Fibroblast of skin of left quadriceps (primary cell): ENCODE results near the gene MRGPRG.
"Not testable (repeated sequence)": the region's sequence is repeated elsewhere in the genome, so short reads cannot be mapped to it uniquely, and the experiment has no call there.

Experiments used
- DNase-seq, 2 experiments: peaks; one replicate each; pipeline ENCODE4 v3.0.0-alpha.2; 2013; ENCODE audit warnings: low read depth in 2 of 2

Gene MRGPRG

GRCh38 chr11:3218483-3219280 lies at the start of gene MRGPRG:
Gene MRGPRG, minus strand, starts transcription at chr11:3218813. Its CDS starts 0 bp downstream, at chr11:3218813.
- no peak for DNase-seq

GRCh38 chr11:3262548-3262947 lies 43.9 kb upstream of the MRGPRG start:
- not testable (repeated sequence) for DNase-seq

GRCh38 chr11:3261831-3262230 lies 43.2 kb upstream of the MRGPRG start:
- not testable (repeated sequence) for DNase-seq

- DNase-seq: not testable (repeated sequence)
Measured at GRCh38 chr11:3257509-3257908, 38.9 kb upstream of the MRGPRG start.

DNA sequence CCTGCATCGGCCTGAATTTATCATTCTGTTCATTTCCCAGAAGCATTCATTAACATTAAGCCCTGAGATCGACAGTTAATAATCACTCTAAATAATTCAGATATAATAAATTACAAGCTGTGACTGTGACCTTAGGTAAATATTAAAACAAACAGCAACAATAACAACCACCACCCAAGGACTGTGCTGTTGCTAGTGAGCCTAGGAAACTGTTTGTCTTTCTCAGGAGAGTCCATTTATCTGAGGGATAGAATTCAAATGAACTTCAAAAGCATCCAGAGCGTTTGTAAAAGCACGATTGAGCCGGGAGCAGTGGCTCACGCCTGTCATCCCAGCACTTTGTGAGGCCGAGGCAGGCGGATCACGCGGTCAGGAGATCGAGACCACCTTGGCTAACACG lies 36.6 kb upstream of the MRGPRG start:
- DNase-seq: not testable (repeated sequence)

DNA sequence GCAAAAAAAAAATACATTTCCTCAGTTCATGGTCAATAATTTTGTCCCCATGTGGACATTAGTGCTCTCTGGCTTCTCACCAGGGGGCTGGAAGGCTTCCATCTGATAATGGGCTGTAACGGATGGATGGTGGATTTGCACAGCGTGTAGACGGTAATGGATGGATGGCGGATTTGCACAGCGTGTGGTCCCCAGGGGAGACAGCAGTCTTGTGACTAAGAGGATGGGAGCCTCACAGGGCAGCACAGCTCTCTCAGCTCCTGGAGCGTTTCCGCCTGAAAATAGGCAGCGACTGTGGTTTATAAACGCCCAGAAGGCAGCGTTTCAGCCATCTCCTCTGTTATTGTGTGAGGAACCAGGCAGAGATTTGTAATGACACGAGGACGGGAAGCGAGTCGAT lies 36.2 kb upstream of the MRGPRG start:
- not testable (repeated sequence) for DNase-seq

DNA sequence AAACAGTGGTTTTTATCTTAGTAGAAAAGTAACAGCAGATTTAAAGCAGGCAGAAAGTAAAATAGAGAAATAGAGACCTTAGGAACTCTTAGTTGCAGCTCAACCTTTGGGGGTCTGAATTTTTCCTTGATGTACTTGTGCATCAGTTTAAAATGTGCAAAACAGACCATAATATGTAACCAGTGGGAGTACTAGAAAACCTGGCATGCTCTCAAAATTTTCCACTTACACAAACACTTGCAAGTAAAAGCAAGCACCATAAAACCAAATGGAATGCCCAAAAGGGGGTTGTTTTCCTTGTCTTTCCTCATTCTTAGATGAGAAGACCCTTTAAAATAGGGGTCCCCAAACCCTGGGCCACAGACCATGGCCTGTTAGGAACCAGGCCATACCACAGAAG lies 26.5 kb upstream of the MRGPRG start:
- no peak for DNase-seq

DNA sequence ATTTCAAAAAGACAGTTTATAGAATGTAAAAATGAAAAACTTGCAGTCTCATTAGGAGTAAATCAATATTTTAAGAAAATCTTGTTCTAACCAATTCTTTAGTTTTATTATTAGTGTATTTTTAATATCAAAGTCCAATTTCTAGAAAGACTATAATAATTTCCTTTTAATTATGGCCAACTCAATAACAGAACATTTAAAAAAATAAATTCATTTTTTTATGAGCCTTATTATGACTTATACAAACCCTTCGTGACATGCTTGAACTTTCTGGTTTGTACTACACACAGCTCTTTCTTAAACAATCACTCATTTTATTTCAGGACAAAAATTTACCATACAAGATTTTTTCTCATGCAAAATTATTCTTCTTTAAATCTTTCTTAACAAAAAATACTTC lies 25.3 kb upstream of the MRGPRG start:
- DNase-seq: no peak

DNA sequence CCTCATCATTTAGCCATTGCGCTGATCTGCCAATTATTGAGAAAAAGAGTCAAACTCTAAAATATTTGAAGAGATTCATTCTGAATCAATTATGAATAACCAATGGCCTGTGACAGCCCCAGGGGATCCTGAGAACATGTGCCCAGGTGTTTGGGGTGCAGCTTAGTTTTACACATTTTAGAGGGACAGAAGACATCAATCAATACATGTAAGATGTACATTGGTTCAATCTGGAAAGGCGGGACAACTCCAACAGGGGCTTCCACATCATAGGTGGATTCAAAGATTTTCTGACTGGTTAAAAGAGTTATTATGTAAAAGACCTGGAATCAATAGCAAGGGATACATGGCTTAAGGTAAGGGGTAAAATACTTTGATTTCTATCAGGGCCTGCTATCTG lies 18.5 kb upstream of the MRGPRG start:
- no peak for DNase-seq

DNA sequence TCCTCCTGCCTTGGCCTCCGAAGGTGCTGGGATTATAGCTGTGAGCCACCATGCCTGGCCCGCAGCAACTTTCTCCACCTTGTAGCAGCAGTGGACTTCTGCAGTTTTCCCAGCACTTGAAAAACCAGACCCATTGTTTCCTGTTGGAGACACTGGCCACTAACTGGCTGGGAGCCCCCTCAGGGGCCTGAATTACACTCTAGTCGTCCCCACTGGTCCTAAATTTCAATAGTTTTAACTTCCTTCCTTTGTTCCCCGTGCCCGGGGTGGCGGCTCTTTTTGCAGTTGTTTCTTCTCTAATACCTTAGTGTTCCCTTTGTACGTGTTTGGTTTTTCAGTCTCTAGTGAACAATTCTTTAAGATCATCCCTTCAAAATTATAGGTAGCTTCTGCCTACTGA lies 16.2 kb upstream of the MRGPRG start:
- no peak for DNase-seq

GRCh38 chr11:3232956-3233355 lies 14.3 kb upstream of the MRGPRG start:
- DNase-seq: no peak

GRCh38 chr11:3231851-3232744 lies 13.5 kb upstream of the MRGPRG start, which contains the start of gene MRGPRE:
Gene MRGPRE, minus strand, starts transcription at chr11:3232417. Its CDS starts 3,618 bp downstream, at chr11:3228799.
- DNase-seq: no peak

DNA sequence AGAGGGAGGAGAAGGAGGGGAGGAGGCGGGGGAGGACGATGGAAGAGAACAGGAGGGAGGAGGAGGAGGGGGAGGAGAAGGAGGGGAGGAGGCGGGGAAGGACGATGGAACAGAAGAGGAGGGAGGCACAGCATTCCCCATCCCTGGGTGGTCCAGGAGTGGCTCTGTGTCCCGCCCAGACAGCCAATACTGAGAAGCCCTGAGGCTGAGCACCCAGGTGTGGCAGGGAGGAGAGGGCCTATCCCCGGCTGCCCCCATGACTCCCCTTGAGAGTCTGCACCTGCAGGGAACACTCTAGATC lies 12.9 kb upstream of the MRGPRG start:
- DNase-seq: no peak

DNA sequence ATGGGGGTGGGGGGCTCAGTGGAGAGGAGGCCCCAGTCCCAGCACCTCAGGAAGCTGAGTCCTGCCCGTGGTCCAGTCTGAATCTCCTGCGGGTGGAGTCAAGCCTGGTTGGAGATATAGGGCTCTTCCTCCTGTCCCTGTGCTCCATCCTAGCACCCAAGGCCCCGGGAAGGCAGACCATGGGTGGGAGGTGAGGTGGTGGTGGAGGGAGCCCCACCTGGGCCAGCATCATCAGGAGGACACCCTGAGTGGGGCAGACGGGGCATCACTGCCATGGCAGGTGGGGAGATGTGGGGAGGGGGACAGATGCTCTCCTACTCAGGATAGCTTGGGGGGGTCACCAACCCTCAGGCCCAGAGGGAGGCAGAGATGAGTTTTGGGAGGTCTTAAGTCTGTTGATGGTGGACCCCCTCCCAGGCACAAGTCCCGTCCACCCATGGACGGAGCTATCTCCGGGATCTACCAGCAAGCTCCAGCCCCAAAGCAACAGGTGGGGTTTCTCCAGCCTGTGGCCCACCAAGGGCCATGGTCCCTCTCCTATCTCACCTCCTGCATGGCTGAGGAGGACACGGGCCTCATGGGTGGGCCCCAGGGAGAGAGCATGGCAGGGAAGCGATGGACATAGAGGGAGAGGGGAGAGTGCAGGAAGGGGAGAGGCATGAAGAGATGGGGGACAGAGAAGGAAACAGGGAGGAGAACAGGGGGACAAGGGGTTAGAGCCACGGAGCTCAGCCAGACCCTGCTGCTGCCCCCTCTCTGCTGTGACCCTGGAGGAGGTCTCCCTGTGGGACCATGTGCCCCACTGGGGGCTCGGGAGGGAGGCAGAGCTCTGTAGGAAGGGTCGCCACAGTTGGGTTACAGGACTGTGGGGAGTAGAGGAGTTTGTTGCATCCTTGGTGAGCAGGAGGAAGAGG lies 12.3 kb upstream of the MRGPRG start:
- no peak for DNase-seq

DNA sequence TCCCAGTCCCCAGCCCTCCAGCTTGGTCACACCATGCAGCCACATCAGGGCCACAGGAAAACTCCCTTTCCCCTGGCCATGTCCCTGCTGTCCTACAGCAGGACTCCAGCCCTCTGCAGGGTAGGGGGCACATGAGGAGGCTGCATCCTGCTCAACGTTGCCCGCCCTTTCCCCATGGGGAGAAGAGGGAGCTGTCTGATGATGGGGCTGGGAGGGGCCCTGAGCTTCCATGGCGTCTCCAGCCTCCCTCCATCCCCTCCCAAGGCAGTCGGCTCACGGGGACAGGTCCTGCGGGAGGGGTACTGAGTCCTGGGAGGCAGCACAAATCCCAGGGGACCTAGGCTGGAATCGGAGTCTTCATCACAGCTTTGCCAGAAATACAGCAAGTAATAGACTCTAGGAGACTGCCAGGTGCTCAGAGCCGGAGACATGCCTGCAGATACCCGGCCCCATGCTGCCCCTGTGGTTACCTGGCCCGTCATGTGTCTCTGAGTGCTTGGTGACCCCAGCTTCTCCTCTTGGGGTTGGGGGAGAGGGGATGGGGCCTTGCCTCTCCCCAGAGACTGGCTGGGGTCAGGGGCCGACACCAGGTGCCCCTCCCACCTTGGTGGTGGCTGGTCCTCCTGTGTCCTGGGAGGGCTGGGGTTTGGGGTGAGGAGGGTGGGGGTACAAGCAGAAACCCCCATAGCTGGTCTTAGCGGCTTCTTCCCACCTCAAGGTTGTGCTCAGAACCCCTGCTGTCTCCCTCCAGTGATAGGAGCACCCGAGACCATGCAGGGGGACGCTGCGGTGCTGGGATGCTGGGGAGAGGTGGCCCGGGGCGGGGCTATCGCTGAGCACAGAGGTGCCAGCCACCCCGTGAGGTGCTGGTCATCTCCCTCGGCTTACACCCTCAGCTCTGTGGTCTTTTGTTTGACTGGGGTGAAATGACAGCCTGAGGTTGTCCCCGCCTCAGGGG lies 11.3 kb upstream of the MRGPRG start:
- DNase-seq: no peak

- no peak for DNase-seq
Measured at GRCh38 chr11:3228445-3228829, 9.8 kb upstream of the MRGPRG start.

GRCh38 chr11:3227568-3228444 lies 9.2 kb upstream of the MRGPRG start:
- no peak for DNase-seq

DNA sequence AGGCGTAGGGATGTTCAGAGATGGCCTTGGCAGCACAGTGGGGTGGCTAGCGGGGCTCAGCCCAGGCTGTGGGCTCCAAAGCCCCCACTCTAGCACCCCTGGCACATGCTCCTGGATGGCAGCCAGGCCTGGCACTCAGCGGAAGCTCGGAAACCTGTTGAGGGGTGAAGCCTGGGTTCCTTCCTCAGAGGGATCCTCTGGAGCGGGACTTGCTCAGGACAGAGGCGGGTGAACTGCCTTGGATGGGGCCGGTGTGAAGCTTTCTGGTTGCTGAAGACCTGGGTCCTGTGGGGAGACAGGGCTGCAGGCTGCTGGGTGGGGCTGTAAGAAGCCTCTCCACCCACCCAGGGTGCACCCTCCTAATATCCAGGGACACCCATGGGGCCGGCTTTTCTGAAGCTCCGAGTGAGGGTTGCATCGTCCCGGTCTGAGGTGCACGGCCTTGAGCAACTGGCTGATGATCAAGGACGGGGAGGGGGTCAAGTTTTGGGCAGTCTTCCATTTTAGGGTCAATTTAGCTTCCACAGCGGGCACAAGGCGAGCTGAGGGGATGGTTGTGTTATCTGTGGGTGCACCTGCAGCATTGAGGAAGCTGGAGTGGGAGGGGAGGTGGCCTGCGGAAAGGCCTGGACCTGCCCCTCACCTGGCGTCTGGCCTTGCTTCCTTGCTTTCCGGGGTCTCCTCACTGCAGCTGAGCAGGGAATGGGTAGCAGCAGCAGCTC lies 8.4 kb upstream of the MRGPRG start:
- no peak for DNase-seq
